ENCODE data around the gene FANCC.

Gene FANCC

DNA sequence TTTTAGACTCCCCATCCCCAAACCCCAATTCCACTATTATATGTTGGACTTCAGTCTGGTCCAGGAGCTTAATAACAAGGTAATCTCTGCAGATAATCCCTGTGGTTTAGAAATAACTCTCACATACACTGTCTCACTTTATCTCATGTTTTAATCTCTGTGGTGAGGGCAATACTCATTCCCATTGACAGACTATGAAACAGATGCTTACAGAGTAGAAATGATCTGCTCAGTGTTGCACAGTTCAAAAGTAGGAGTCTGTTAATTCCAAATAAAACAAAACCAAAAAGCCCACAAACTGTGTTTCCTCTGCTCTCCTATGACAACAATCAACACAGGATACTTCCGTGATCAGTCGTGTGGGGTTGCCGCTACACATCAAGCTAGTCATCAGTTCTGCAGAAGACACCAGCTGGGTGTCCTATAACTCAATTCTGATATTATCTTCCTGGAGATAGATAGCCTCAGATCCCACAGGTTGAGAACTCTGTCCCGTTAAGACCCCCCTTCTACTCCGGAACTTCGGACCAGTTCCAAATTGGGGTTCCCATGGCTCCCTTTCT, 26.3 kb upstream of the FANCC start:
- H3K4me3 ChIP-seq (ENCODE audit: control insufficient read depth, low read depth, low read length): no peak overlapping the region
- TF ChIP-seq, protein P1, sequence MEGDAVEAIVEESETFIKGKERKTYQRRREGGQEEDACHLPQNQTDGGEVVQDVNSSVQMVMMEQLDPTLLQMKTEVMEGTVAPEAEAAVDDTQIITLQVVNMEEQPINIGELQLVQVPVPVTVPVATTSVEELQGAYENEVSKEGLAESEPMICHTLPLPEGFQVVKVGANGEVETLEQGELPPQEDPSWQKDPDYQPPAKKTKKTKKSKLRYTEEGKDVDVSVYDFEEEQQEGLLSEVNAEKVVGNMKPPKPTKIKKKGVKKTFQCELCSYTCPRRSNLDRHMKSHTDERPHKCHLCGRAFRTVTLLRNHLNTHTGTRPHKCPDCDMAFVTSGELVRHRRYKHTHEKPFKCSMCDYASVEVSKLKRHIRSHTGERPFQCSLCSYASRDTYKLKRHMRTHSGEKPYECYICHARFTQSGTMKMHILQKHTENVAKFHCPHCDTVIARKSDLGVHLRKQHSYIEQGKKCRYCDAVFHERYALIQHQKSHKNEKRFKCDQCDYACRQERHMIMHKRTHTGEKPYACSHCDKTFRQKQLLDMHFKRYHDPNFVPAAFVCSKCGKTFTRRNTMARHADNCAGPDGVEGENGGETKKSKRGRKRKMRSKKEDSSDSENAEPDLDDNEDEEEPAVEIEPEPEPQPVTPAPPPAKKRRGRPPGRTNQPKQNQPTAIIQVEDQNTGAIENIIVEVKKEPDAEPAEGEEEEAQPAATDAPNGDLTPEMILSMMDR (IDR thresholded peaks at IDR 0.05; ENCODE audit: control insufficient read depth, insufficient read depth, low read depth, low read length, missing control alignments): no peak
- no peak for DNase-seq (ENCODE audit: low read depth)

DNA sequence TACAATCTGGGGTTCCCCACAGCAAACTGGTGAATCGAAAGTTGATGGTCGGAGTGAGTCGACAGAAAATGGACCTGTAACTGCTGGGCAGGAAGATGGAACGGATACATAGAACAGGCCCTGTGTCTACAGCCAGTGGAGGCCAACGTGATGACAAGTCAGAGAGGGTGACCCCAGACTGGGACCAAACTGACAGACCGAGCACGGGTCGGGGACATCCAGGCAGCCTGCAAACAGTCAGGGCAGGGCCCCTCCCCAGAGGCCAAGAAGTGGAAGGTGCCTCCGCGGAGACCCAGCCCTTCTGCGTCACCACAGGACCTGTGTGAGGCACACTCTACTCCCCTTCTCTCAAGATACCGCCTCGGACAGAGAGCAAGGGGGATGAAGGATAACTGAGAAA, 25.1 kb upstream of the FANCC start:
- TF ChIP-seq, protein P1 (IDR thresholded peaks at IDR 0.05; ENCODE audit: control insufficient read depth, insufficient read depth, low read depth, low read length, missing control alignments): no peak
- no peak for DNase-seq (ENCODE audit: low read depth)
- H3K4me3 ChIP-seq (ENCODE audit: control insufficient read depth, low read depth, low read length): no peak overlapping the region

DNA sequence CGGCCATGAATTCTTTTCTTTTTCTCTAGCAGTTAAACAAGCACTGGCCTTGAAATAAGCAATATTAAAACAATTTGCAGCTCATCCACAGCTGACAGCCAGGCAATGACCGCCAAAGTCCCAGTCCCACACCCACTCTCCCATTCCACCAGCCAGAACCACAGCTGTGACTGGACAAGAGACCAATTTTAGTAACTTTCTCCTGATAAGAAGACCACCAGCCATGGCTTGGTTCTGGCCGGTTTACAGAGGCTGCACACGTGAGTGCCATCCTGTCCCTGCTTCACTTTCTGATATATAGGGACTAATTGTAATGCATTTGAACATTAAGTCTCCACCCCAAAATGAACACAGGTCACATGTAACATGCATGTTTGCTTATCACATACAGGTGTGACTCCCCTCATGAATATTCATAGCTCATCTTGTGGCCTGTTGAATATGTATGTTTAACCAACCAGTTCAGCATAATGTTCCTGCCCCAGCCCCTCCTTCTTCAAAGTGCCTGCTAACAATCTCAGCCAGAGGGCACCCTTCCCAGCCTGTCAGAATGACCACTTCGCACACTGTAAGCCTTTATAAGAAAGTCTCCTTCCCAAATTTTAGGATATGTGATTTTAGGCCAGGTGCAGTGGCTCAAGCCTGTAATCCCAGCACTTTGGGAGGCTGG, 23.9 kb upstream of the FANCC start:
- no peak for DNase-seq (ENCODE audit: low read depth)
- TF ChIP-seq, protein P1 (IDR thresholded peaks at IDR 0.05; ENCODE audit: control insufficient read depth, insufficient read depth, low read depth, low read length, missing control alignments): peak; percentile 51
- no peak overlapping the region for H3K4me3 ChIP-seq (ENCODE audit: control insufficient read depth, low read depth, low read length)

DNA sequence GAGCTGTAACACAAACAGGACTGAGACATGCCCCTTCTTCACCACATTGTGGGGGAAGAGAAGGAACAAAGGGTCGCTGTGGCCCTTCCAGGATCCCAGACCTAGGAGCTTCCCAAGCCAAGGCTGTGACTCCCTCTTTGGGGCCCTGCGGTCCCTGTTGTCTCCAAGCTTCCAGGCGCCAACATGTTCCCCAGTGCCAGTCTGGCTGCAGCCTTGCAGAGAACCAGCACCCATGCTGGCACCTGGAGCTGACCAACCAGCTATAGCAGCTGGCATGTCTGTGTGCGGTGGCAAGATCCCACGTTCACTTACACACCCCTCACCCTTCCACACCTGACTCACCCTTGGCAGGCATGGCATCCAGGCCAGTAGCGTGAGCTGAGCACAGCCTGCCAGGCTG, 20.7 kb upstream of the FANCC start:
- TF ChIP-seq, protein P1 (IDR thresholded peaks at IDR 0.05; ENCODE audit: control insufficient read depth, insufficient read depth, low read depth, low read length, missing control alignments): no peak
- H3K4me3 ChIP-seq (ENCODE audit: control insufficient read depth, low read depth, low read length): no peak overlapping the region
- no peak for DNase-seq (ENCODE audit: low read depth)

DNA sequence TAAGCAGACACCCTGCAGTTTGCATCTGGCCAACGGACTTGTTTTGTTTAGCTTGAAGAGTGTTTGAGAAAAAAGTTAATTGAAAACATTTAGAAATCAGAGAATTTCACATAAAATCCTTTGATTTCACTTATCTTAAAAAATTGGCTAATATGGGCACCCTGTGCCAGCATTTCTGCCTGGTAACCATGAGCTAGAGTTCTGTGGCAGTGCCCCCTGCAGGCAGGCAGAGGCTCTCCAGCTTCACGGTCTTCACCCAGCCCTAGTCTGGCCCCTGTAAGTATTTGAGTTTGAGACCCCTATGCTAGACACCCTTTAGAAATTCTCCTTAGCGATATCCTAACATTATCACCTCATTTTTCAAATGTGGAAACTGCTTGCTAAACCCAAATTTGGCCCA, 18.8 kb upstream of the FANCC start:
- DNase-seq (ENCODE audit: low read depth): no peak
- TF ChIP-seq, protein P1 (IDR thresholded peaks at IDR 0.05; ENCODE audit: control insufficient read depth, insufficient read depth, low read depth, low read length, missing control alignments): peak; percentile 63
- H3K4me3 ChIP-seq (ENCODE audit: control insufficient read depth, low read depth, low read length): no peak overlapping the region

DNA sequence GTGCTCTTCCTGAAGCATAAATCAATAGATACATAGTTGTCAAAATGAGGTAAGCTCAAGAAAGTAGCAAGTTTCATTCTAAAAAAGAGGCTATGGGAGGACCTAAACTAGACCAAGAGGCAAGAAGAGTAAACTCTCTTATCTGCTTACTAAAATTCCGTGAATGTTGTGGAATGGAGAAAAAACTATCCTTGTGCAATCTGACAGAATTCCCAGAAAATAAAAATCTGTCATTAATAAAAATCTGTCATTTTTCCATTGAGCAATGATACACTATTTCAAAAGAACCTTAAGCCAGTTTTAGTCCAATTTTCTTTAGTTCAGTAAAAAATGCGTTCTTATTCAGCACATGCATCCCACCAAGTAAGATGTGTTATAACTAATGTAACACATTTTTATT, 15.9 kb upstream of the FANCC start:
- TF ChIP-seq, protein P1 (IDR thresholded peaks at IDR 0.05; ENCODE audit: control insufficient read depth, insufficient read depth, low read depth, low read length, missing control alignments): no peak
- DNase-seq (ENCODE audit: low read depth): no peak
- H3K4me3 ChIP-seq (ENCODE audit: control insufficient read depth, low read depth, low read length): no peak overlapping the region
